Muscle of back (tissue), 11 donors: Measurements from ENCODE around the gene EMX1. TPM values are rescaled to one million over a fixed set of nuclear protein-coding genes. Genes with fewer than 3 reads are reported as not detected.

Experiments used
- DNase-seq, 3 donors: peaks; one replicate each; pipeline versions ENCODE4 v3.0.0 to v3.0.0-alpha.2; 2013
- polyA plus RNA-seq, 10 donors: library from polyadenylated mRNA; unstranded; fragments of 120-200 nt; gene quantifications; one replicate each; pipeline ENCODE4 v1.2.1, GENCODE V29; 2013; ENCODE audit not compliant: insufficient read length in 10 of 10

Gene EMX1
- polyA plus RNA-seq, 10 donors, result 0.20 to 0.27 TPM; not detected in 8

GRCh38 chr2:72924353-72925240 lies 7.3 kb downstream of the EMX1 start:
- peak in 1 of 3 donors; percentile 30 for DNase-seq

- DNase-seq, result peak in 1 of 3 donors; percentile 30
Observed at GRCh38 chr2:72925328-72925943, 8.1 kb downstream of the EMX1 start.

- no peak for DNase-seq
Observed at GRCh38 chr2:72926368-72926767, 9.0 kb downstream of the EMX1 start.

GRCh38 chr2:72926811-72927465 lies 9.6 kb downstream of the EMX1 start:
- DNase-seq, result no peak

- DNase-seq, result no peak
Observed at GRCh38 chr2:72927619-72928550, 10.6 kb downstream of the EMX1 start.

GRCh38 chr2:72929010-72929409 lies 11.7 kb downstream of the EMX1 start:
- DNase-seq, result no peak

GRCh38 chr2:72931280-72931910 lies 14.1 kb downstream of the EMX1 start:
- DNase-seq, result no peak

- no peak for DNase-seq
Observed at GRCh38 chr2:72932045-72932740, 14.9 kb downstream of the EMX1 start.

GRCh38 chr2:72932805-72933204 lies 15.5 kb downstream of the EMX1 start:
- no peak for DNase-seq

- DNase-seq, result no peak
Observed at GRCh38 chr2:72933207-72933606, 15.9 kb downstream of the EMX1 start.

- no peak for DNase-seq
Observed at GRCh38 chr2:72933646-72934151, 16.4 kb downstream of the EMX1 start.

GRCh38 chr2:72934683-72935610 lies 17.6 kb downstream of the EMX1 start:
- DNase-seq, result no peak

- DNase-seq, result no peak
Observed at GRCh38 chr2:72935611-72935957, 18.3 kb downstream of the EMX1 start.

GRCh38 chr2:72936660-72937355 lies 19.5 kb downstream of the EMX1 start:
- DNase-seq, result no peak

- no peak for DNase-seq
Observed at GRCh38 chr2:72937356-72937669, 20.0 kb downstream of the EMX1 start.

GRCh38 chr2:72938455-72938854 lies 21.1 kb downstream of the EMX1 start:
- no peak for DNase-seq

GRCh38 chr2:72940361-72940760 lies 23.0 kb downstream of the EMX1 start:
- no peak for DNase-seq

- peak in 1 of 3 donors; percentile 25 for DNase-seq
Observed at GRCh38 chr2:72940786-72941185, 23.5 kb downstream of the EMX1 start.

- DNase-seq, result no peak
Observed at GRCh38 chr2:72942293-72942692, 25.0 kb downstream of the EMX1 start.
